Measurements from ENCODE around the gene ZRANB3. TPM values are rescaled to one million over a fixed set of nuclear protein-coding genes. Genes with fewer than 3 reads are reported as not detected.

ZRANB3 gene
- total and polyA plus RNA-seq, 2 experiments from 2014 or later = 10.5 to 16.8 TPM

- ATAC-seq = no peak
- Mint-ChIP-seq H3K36me3 (ENCODE audit: low read depth) (peaks cover 16% of the 10 kb centered on the region), H3K27me3 (ENCODE audit: insufficient read depth, low read depth, poor library complexity) (peaks cover 7% of the 10 kb centered on the region), H3K4me1 (no peaks in the 10 kb centered on the region), H3K4me3 (no peak overlapping the region), H3K27ac (no peak overlapping the region), H3K9me3 (peaks cover 4% of the 10 kb centered on the region; the same call in 2 of the 3 replicates)
- Histone ChIP-seq H3K4me2 (no peak overlapping the region), H2AFZ (no peak overlapping the region), H3K36me3 (ENCODE audit: insufficient read depth) (no peaks in the 10 kb centered on the region), H3K79me2 (replicated peaks; ENCODE audit: insufficient read depth) (no peaks in the 10 kb centered on the region), H3K27ac (ENCODE audit: low read depth) (no peak overlapping the region), H3K27me3 (ENCODE audit: insufficient read depth) (no peaks in the 10 kb centered on the region), H3K4me1 (ENCODE audit: insufficient read depth) (no peaks in the 10 kb centered on the region), H3K4me3 (no peak overlapping the region), H4K20me1 (replicated peaks; ENCODE audit: insufficient read depth) (no peaks in the 10 kb centered on the region), H3K9me2 (ENCODE audit: insufficient read depth) (no peaks in the 10 kb centered on the region), H3F3A (replicated peaks; ENCODE audit: low read depth) (no peaks in the 10 kb centered on the region)
- no peak for DNase-seq (ENCODE audit: low spot score)
- no peak for TF ChIP-seq ZNF462 (CRISPR knock-in tag; IDR thresholded peaks at IDR 0.05)
- TF ChIP-seq REST (IDR thresholded peaks at IDR 0.05; ENCODE audit: unreplicated experiment) = no peak
- TF ChIP-seq CTCF (conservative IDR thresholded peaks at IDR 0.05; ENCODE audit: low read depth in 2 of 2) = no peak
- TF ChIP-seq CREB1 (CRISPR knock-in tag; IDR thresholded peaks at IDR 0.05; ENCODE audit: low read depth) = no peak
- TF ChIP-seq ZNF331 (CRISPR knock-in tag; IDR thresholded peaks at IDR 0.05; ENCODE audit: low read depth) = no peak
- no peak for TF ChIP-seq JUNB (IDR thresholded peaks at IDR 0.05; ENCODE audit: unreplicated experiment)
- TF ChIP-seq STAT1 (IDR thresholded peaks at IDR 0.05; ENCODE audit: unreplicated experiment) = no peak
- no peak for TF ChIP-seq POLR2AphosphoS5 (IDR thresholded peaks at IDR 0.05; ENCODE audit: low read depth)
- no peak for TF ChIP-seq EZH2phosphoT487 (IDR thresholded peaks at IDR 0.05; ENCODE audit: unreplicated experiment)
- no peak for TF ChIP-seq EZH2 (IDR thresholded peaks at IDR 0.05; ENCODE audit: low read depth, unreplicated experiment)
- no peak for TF ChIP-seq NANOG (IDR thresholded peaks at IDR 0.05; ENCODE audit: borderline replicate concordance)
- no peak for TF ChIP-seq ZNF114 (CRISPR knock-in tag; IDR thresholded peaks at IDR 0.05)
- no peak for TF ChIP-seq ETS1 (IDR thresholded peaks at IDR 0.05)
These were observed 417.7 kb downstream of the ZRANB3 start for GRCh38 chr2:135113322-135113721.

All from GM23338 (cell line).